ACC112 (cell line): ENCODE results near the gene TRIM65.

ENCODE experiments used
- H2AFZ ChIP-seq: fragments of 200-600 bp; sonication (generic); one replicate; pipeline ENCODE4 v1.6.0; 2017; ENCODE audit warnings: antibody characterized with exemption, low read length; ENCODE audit not compliant: unreplicated experiment
- H3K27ac ChIP-seq: fragments of 200-600 bp; sonication (generic); 2 replicates; pipeline ENCODE4 v1.5.1; 2014; ENCODE audit warnings: low read depth, mild to moderate bottlenecking, antibody characterized with exemption, low read length, moderate library complexity
- H3K27me3 ChIP-seq: fragments of 200-600 bp; sonication (generic); 2 replicates; pipeline ENCODE4 v1.6.1; 2014; ENCODE audit warnings: mild to moderate bottlenecking, antibody characterized with exemption, low read length, moderate library complexity, mixed read lengths; ENCODE audit not compliant: insufficient read depth
- H3K36me3 ChIP-seq: fragments of 200-600 bp; sonication (generic); 2 replicates; pipeline ENCODE4 v1.6.1; 2016; ENCODE audit warnings: mild to moderate bottlenecking, antibody characterized with exemption, low read length, moderate library complexity, mixed read lengths; ENCODE audit not compliant: insufficient read depth
- H3K4me1 ChIP-seq: fragments of 200-600 bp; sonication (generic); one replicate; pipeline ENCODE4 v1.6.1; 2016; ENCODE audit warnings: low read length, mixed read lengths; ENCODE audit not compliant: insufficient read depth, unreplicated experiment, control insufficient read depth
- H3K4me3 ChIP-seq: fragments of 200-600 bp; sonication (generic); 2 replicates; pipeline ENCODE4 v1.5.1; 2014; ENCODE audit warnings: mild to moderate bottlenecking, low read depth, low read length
- H3K79me2 ChIP-seq: fragments of 200-600 bp; sonication (generic); one replicate; pipeline ENCODE4 v1.6.0; 2016; ENCODE audit warnings: low read length; ENCODE audit not compliant: control insufficient read depth, unreplicated experiment, insufficient read depth

Gene TRIM65

GRCh38 chr17:75842963-75843576 lies 53.7 kb downstream of the TRIM65 start:
- Histone ChIP-seq H3K4me3 (no peak overlapping the region), H3K79me2 (no peaks in the 10 kb centered on the region), H3K27me3 (no peaks in the 10 kb centered on the region), H2AFZ (no peak overlapping the region), H3K27ac (no peak overlapping the region), H3K36me3 (no peaks in the 10 kb centered on the region; the same call in 1 of the 2 replicates), H3K4me1 (peaks cover 16% of the 10 kb centered on the region)

GRCh38 chr17:75842411-75842810 lies 54.3 kb downstream of the TRIM65 start:
- Histone ChIP-seq H3K4me3 (no peak overlapping the region), H3K27ac (no peak overlapping the region), H3K36me3 (no peaks in the 10 kb centered on the region)

GRCh38 chr17:75840799-75841164 lies 56.0 kb downstream of the TRIM65 start:
- no peak overlapping the region for H2AFZ ChIP-seq
- H3K4me1 ChIP-seq: peaks cover 12% of the 10 kb centered on the region
- no peaks in the 10 kb centered on the region for H3K27me3 ChIP-seq
- no peak overlapping the region for H3K27ac ChIP-seq
- no peaks in the 10 kb centered on the region for H3K79me2 ChIP-seq
- H3K36me3 ChIP-seq: no peaks in the 10 kb centered on the region
- H3K4me3 ChIP-seq: no peak overlapping the region

More at GRCh38 chr17:75842411-75842810, 54.3 kb downstream of the TRIM65 start:
- no peaks in the 10 kb centered on the region for H3K79me2 ChIP-seq
- peaks cover 16% of the 10 kb centered on the region for H3K4me1 ChIP-seq
- H2AFZ ChIP-seq: no peak overlapping the region
- no peaks in the 10 kb centered on the region for H3K27me3 ChIP-seq

GRCh38 chr17:75839942-75840798 lies 56.6 kb downstream of the TRIM65 start:
- Histone ChIP-seq H3K27ac (no peak overlapping the region), H3K27me3 (no peaks in the 10 kb centered on the region), H2AFZ (no peak overlapping the region), H3K4me1 (peaks cover 5% of the 10 kb centered on the region), H3K79me2 (no peaks in the 10 kb centered on the region), H3K36me3 (no peaks in the 10 kb centered on the region), H3K4me3 (no peak overlapping the region)
